ENCODE data around the gene HHIPL1.

The HHIPL1 gene

GRCh38 chr14:99716091-99716849 is 71.3 kb downstream of the HHIPL1 start:
- TF ChIP-seq, protein P1, sequence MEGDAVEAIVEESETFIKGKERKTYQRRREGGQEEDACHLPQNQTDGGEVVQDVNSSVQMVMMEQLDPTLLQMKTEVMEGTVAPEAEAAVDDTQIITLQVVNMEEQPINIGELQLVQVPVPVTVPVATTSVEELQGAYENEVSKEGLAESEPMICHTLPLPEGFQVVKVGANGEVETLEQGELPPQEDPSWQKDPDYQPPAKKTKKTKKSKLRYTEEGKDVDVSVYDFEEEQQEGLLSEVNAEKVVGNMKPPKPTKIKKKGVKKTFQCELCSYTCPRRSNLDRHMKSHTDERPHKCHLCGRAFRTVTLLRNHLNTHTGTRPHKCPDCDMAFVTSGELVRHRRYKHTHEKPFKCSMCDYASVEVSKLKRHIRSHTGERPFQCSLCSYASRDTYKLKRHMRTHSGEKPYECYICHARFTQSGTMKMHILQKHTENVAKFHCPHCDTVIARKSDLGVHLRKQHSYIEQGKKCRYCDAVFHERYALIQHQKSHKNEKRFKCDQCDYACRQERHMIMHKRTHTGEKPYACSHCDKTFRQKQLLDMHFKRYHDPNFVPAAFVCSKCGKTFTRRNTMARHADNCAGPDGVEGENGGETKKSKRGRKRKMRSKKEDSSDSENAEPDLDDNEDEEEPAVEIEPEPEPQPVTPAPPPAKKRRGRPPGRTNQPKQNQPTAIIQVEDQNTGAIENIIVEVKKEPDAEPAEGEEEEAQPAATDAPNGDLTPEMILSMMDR (IDR thresholded peaks at IDR 0.05; ENCODE audit: low read depth, low read length, missing control alignments) = no peak
- no peak overlapping the region for H3K4me3 ChIP-seq (ENCODE audit: low read depth, low read length)
- no peak for DNase-seq (ENCODE audit: low read depth)
- in situ Hi-C loops (cut with HindIII; ENCODE audit: low sequenced_read_pairs) = no loop called here

GRCh38 chr14:99716850-99717681 is 72.1 kb downstream of the HHIPL1 start:
- TF ChIP-seq, protein P1 (IDR thresholded peaks at IDR 0.05; ENCODE audit: low read depth, low read length, missing control alignments) = no peak
- in situ Hi-C loops (cut with HindIII; ENCODE audit: low sequenced_read_pairs) = no loop called here
- H3K4me3 ChIP-seq (ENCODE audit: low read depth, low read length) = no peak overlapping the region
- DNase-seq (ENCODE audit: low read depth) = no peak

DNA sequence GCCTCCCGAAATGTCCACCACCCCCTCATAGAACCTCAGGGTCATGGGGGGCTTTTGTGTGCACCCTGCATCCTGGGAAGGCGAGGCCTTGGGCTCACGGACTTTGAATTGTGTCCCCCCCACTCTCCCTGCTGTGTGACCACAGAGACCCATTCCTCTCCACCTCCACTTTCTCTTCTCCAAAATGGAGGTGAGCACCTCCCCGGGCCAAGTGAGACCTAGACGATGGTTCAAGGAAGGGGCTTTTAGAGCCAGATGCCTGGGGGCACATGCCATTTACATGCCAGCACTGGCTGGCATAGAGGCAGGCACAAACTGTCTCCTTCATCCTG is 72.7 kb downstream of the HHIPL1 start:
- H3K4me3 ChIP-seq (ENCODE audit: low read depth, low read length) = no peak overlapping the region
- in situ Hi-C loops (cut with HindIII; ENCODE audit: low sequenced_read_pairs) = no loop called here
- DNase-seq (ENCODE audit: low read depth) = no peak
- TF ChIP-seq, protein P1 (IDR thresholded peaks at IDR 0.05; ENCODE audit: low read depth, low read length, missing control alignments) = no peak

DNA sequence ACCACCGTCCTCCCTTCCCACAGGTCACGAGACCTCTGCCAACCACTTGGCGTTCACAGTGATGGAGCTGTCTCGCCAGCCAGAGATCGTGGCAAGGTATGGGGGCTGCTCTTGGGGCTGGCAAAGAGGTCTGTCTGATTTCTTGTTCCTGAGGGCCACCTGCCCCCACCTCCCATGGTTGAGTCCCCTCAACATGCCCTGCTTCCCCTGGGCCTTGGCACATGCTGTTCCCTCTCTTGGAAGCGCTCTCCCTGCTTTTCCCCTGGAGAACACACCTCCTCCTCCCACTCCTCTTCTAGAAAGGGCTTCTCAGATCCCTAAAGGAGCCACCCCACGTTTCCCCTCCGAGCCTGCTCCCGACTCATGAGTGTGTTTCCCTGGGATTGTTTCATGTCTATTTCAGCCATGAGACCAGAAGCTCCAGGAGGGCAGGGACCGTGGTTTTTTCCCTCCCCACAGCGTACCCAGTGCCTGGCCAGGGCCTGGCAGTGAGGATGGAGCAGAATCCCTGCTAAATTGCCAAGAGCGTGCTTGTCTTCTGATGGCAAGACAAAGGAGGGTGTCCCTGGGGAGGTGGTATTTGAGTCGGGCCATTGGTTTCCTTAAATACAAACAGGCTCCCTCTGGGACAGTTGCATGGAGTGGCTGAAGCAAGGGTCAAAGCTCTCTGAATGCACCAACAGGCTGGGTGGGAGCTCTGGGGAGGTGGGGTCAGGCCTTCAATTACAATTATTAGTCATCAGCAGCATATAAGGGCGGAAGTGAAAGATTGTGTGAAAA is 73.3 kb downstream of the HHIPL1 start:
- TF ChIP-seq, protein P1 (IDR thresholded peaks at IDR 0.05; ENCODE audit: low read depth, low read length, missing control alignments) = no peak
- in situ Hi-C loops (cut with HindIII; ENCODE audit: low sequenced_read_pairs) = no loop called here
- H3K4me3 ChIP-seq (ENCODE audit: low read depth, low read length) = no peak overlapping the region
- DNase-seq (ENCODE audit: low read depth) = no peak

GRCh38 chr14:99718811-99719192 is 73.9 kb downstream of the HHIPL1 start:
- DNase-seq (ENCODE audit: low read depth) = no peak
- TF ChIP-seq, protein P1 (IDR thresholded peaks at IDR 0.05; ENCODE audit: low read depth, low read length, missing control alignments) = no peak
- H3K4me3 ChIP-seq (ENCODE audit: low read depth, low read length) = no peak overlapping the region
- in situ Hi-C loops (cut with HindIII; ENCODE audit: low sequenced_read_pairs) = no loop called here
